GM10248 (cell line): ENCODE data around the gene ACTR3.

ENCODE experiments used
- CTCF ChIA-PET: fragments of 300-600 bp; sonication (Branson Sonifier 250); formaldehyde crosslinking; extraction: SDS; loops from one replicate; lab custom pipeline; 2021; ENCODE audit warnings: antibody characterized with exemption; lab: Yijun Ruan, JAX
- POLR2A ChIA-PET: fragments of 350-650 bp; sonication (Branson Sonifier 250); formaldehyde crosslinking; extraction: SDS; loops from one replicate; lab custom pipeline; 2020; ENCODE audit warnings: antibody characterized with exemption; lab: Yijun Ruan, JAX
- DNase-seq: peaks from one replicate; pipeline ENCODE4 v3.0.0; 2012; ENCODE audit errors: extremely low spot score
- CTCF ChIP-seq: IDR thresholded peaks from 2 replicates; pipeline ENCODE4 v1.5.1; 2012; ENCODE audit warnings: mild to moderate bottlenecking, low read depth; ENCODE audit errors: extremely low read depth, missing control alignments, control extremely low read depth

ACTR3 gene

GRCh38 chr2:113857464-113857863 lies 32.4 kb upstream of the ACTR3 start:
- ChIA-PET POLR2A (no interaction called here), CTCF (interaction anchor here (1.0 kb wide), 1 partner anchor 22 kb away, joined by 3 read pairs; no protein-coding TSS in a partner anchor)
- no peak for DNase-seq
- no peak for TF ChIP-seq CTCF

GRCh38 chr2:113858764-113859163 lies 31.1 kb upstream of the ACTR3 start:
- DNase-seq: no peak
- TF ChIP-seq CTCF: no peak
- ChIA-PET POLR2A (no interaction called here), CTCF (no interaction called here)

- ChIA-PET CTCF (no interaction called here), POLR2A (no interaction called here)
- no peak for TF ChIP-seq CTCF
- no peak for DNase-seq
Measured at GRCh38 chr2:113861740-113862139, 28.1 kb upstream of the ACTR3 start.

GRCh38 chr2:113863144-113863543 lies 26.7 kb upstream of the ACTR3 start:
- TF ChIP-seq CTCF: no peak
- ChIA-PET POLR2A (interaction anchor here (1.1 kb wide), 1 partner anchor 107 kb away, joined by 4 read pairs; the partner anchor contains the start of gene SLC35F5), CTCF (no interaction called here)
- no peak for DNase-seq

GRCh38 chr2:113867571-113867970 lies 22.3 kb upstream of the ACTR3 start:
- TF ChIP-seq CTCF: no peak
- no peak for DNase-seq
- CTCF ChIA-PET: interaction anchor here (1.7 to 4.6 kb wide), 2 partner anchors 10 to 57 kb away, joined by 4 to 33 read pairs; no protein-coding TSS in a partner anchor
- POLR2A ChIA-PET: no interaction called here

GRCh38 chr2:113869253-113869652 lies 20.6 kb upstream of the ACTR3 start:
- TF ChIP-seq CTCF: no peak
- DNase-seq: no peak
- ChIA-PET POLR2A (no interaction called here), CTCF (no interaction called here)
